Activated CD4-positive, CD25-positive, alpha-beta regulatory T cell treated with anti-CD3 and anti-CD28 coated beads, Interleukin-2, amount 50 U/mL, for 16 hours (primary cell): ENCODE data around the gene HDAC4.

Experiments used
- DNase-seq: peaks from one replicate; pipeline ENCODE4 v3.0.0-alpha.2; 2020; ENCODE audit warnings: low read depth, low spot score

The HDAC4 gene

DNA sequence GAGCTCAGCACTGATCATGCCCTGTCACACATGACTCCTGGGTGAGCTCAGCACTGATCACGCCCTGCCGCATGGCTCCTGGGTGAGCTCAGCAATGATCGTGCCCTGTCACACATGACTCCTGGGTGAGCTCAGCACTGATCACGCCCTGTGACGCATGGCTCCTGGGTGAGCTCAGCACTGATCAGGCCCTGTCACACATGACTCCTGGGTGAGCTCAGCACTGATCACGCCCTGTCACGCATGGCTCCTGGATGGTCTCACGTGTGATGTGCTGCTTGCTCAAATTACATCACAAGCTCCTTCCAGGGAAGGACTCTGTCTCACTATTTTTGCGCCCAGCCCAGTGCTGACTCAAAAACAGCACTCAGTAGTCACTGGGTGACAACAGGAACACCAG lies 258.0 kb downstream of the HDAC4 start:
- DNase-seq = no peak

DNA sequence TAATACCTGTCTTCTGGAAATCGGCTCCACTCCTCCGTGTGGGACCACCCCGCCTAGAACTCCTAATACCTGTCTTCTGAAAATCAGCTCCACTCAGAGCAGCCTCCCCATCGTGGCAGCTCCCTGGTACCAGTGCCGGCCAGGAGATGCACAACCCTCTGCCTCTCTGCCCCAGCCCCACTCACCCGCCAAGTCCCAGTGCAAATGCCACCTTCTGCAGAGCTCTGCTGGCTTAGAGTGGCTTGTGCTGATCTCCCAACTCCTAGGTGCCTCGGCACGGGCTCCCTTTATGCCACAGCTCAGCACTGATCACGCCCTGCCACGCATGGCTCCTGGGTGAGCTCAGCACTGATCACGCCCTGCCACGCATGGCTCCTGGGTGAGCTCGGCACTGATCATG lies 258.5 kb downstream of the HDAC4 start:
- DNase-seq = no peak

DNA sequence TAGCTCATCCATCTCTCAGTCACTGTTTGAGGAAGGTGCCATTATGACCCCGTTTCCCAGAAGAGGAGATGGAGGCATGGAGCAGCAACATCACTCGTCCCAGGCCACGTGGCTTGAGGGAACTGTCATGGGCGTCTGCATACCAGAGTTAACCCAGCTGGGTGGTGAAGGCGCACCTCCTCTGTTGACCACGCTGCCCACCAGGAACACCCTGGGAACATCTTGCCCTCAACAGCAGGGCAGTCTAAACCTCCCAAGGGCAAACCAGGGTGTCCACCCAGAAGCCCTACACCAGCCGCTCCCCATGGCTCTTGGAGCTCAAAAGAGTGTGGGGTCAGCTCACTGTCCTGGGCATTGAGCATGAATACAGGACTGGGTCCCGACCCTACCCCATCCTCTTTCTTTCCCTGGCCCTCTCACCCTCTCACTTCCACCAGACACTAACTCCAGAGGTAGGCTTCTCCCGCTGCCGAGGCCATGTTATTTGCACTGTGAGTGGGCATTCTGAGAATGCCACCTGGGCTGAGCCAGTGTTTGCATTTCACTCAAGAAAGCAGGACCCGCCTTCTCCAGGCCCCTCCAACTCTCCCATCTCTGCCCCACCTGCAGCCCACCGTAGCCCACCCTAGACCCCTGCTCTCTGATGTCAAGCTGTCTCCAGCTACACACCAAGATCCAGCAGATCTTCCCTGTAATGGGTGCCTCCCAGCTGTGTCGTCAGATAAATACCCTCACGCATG lies 259.6 kb downstream of the HDAC4 start:
- no peak for DNase-seq

DNA sequence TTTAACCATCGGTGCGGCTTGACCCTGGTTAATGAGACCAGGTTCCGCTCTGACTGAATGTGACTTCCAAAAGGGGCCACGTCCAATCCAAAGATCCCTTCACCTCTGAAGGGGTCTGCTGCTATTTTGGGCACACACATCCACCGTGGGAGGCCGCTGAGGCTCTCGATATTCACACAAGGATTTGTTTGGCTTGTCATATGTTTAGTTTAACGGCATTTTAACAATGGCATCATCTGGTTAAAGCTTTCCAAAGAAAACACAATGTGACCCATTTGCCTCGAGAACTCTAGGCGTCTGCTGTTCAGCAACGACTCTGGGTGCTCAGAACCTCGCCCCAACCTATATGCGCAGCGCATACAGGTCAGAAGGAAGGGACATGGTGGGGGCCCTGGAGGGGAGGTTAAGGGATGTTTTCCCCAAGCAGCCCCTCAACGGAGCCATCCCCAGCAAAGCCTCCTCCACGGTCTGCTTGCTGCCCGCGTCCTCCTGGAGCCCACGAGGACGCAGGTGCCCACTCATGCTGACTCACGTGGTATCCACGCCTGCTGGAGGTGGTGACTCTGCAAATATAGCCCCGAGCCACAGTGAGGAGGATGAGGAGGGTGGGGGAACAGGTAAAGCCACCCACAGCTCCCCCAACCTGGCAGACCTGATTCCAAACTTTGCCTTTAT lies 260.3 kb downstream of the HDAC4 start:
- DNase-seq = no peak

DNA sequence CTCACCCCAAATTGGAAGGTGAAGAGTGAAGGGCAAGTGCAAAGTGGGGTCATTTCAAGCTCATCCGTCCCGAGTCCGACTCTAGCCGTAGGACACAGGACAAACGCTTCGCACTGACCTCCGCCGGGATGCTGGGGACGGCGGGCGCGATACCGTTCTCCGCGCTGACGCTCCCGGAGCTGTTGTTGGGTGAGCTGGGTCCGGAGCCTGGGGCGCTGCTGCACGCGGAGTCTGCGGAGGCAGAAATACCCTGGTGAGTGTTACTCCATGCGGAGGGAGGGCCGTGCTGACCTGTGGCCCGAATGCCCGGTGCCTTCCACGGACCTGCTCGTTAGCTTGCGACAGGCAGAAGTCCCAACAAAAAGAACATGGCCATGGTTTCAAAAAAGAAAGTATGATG lies 261.3 kb downstream of the HDAC4 start:
- DNase-seq = no peak

DNA sequence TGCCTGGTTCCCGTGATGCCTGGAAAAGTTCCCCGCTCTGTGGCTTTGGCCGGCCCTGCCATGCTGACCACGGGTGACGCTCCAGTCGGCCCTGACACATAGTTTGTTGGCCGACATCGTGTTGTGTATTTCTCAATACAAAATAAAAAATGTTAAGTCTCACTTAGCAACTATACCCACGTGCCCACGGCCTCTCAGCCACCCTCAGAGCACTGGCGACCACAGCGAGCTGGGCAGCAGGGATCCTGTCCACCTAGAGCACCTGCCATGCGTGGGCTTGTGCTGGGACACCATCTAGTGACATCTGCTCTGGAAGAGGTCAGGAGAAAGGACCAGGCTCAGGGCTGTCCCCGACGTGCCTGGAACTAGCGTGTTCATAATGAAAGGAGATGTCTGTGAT lies 261.7 kb downstream of the HDAC4 start:
- DNase-seq = no peak

DNA sequence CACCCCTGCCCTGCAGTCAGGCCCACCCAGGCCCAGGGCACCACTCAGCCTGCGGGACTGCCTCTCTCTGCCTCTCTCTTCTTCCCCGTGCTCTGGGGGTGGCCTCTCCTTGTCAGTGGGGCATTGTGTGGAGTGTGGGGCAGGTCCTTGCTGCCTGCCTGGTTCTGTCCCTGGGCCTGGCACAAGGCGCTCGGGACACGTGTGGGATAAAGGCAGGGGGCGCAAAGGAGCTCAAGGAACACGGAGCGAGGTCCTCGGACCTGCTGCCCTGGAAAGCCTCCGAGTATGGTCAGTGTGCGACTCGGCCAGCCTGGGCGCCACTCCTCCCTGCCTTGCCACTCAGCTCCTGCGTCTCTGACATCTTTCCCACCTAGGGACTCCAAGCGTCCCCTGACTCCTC lies 262.2 kb downstream of the HDAC4 start:
- no peak for DNase-seq

DNA sequence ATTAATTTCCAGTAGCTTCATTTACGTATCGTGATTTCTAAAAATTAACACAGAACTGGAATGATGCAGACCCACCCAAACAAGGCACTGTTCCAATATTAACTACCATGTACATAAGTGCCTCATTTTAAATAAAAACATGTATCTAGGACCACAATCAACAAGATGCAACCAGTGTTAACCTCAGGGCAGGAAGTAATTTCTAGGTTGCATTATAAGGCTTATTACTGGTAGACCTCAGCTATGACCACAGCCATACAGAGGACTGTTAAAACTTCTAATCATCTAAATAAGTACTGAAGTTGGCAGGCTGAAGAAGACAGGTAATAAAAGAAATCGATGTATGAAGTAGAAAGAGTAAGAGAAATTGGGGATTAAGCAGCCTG lies 262.9 kb downstream of the HDAC4 start:
- no peak for DNase-seq

DNA sequence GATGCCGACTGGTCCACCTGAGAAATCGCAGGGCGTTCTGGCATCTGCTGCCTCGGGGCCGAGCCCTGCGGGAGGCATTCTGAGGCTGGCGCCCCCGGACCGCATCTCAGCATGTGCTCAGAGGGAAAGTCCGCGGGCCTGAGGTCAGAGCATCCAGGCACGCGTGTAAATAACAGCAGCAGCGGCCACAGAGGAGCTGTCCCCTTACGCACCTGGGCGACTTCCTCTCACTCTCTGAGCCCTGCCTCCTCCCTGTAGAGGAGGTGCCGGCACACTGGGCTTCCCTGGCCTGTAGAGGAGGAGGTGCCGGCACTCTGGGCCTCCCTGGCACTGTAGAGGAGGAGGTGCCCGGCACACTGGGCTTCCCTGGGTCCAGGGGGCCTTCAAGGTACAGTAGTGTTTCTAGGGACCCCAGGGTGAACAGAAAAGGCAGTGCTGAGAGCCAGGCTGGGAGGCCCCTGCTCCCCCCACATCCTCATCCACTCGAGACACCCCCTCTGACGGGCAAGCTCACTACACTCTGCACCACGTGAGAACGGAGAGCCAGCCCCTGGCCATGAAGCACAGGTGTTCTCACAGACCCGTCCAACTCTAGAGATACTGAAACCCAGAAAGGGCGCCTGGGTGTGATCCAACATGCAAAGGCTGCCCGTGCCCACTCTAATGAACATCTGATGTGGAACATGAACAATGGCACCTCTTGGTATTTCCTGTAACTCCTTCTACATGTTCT lies 263.5 kb downstream of the HDAC4 start:
- no peak for DNase-seq

DNA sequence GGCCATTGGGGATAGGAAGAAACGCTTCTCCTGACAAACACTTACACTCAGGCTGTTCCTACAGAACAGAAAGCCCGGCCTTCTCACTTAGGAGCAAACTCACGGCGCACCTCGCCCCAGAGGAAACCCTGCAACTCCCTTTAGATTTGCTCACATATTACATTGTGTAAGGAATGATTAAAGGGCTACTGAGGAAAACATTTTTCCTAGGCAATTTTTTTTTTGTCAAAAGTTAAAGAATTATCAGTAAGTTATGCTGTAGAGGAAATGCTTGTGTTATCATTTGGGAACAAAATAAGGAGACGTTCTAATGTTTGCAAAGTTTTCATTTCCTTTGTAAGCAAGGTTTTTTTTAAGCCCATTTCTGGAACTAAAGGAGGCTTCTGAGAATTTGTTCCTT lies 264.1 kb downstream of the HDAC4 start:
- DNase-seq = no peak

DNA sequence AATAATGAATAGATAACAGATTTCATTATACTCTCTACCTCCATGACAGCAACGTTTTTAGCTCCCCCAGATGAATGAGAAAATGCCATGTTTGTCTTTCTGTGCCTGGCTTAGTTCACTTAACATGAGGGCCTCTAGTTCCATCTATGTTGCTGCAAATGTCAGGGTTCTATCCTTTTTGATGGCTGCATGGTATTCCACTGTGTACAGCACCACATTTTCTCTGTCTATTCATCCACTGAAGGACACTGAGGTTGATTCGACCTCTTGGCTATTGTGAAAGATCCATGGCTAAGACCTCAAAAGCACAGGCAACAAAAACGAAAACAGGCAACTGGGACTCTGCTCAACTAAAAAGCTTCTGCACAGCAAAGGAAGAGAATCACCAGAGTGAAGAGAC lies 264.6 kb downstream of the HDAC4 start:
- no peak for DNase-seq

DNA sequence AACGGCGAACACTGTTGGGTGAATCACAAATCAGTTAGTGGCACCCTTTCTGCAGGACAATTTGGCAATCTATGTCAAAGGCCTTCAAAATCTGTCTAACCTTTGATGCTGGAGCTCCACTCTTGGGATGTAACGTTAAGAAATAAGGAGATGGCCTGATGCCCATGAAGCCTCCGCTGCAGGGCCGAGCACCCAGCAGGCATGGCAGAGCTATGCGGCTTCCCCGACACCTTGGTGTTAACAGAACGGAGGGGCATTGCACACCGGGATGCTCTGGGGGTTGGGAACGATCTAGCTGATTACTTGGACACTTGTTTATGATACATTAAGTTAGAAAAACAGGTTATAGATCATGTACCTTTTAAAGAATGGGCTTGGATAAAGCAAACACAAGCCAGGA lies 265.3 kb downstream of the HDAC4 start:
- DNase-seq = no peak

DNA sequence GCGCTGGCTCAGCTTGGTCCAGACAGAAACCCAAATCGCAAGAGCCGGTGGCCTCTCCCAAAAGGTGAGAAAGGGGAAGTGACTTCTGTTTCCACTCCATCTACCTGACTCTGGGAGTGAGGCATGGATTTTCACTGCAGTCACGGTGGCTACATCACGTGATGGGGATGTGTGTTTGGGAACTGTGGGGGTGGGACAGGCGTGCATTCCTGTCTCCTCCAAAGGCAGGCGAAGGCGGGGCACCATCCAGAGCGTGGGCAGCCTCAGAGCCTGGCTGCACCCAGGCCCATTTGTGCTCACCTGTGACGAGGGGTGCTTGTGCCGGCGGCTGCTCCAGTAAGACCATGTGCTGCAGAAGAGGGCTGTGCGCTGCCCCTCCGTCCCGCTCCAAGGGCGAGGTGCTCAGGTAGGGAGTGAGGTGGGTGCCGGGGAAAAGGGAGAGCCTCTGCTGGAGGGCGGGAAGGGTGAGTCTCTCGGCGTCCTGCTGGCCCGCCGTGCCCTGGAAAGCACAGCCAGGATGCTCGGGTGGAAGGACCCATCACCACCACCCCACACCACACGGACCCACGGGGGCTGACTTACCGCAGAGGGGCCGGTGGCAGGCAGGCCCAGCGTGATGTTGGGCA lies 266.8 kb downstream of the HDAC4 start:
- DNase-seq = no peak

DNA sequence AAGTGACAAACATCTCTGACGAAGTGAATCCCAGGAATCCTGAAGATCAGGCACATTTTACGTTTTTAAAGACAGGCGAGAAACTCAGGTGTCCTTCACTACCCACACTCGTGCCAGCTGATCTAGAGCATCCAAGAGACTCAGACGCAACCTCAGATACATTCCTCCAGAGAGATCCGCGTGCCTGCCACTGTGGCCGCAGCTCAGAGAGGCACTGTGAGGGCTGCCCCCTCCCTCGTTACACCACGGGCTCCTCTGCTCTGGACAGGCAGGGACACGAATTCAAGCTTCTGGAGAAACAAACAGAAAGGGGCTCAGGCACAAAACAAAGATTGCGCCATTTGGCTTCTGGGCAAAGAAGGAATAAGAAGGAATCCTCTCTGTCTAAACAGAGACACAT lies 268.0 kb downstream of the HDAC4 start:
- no peak for DNase-seq

DNA sequence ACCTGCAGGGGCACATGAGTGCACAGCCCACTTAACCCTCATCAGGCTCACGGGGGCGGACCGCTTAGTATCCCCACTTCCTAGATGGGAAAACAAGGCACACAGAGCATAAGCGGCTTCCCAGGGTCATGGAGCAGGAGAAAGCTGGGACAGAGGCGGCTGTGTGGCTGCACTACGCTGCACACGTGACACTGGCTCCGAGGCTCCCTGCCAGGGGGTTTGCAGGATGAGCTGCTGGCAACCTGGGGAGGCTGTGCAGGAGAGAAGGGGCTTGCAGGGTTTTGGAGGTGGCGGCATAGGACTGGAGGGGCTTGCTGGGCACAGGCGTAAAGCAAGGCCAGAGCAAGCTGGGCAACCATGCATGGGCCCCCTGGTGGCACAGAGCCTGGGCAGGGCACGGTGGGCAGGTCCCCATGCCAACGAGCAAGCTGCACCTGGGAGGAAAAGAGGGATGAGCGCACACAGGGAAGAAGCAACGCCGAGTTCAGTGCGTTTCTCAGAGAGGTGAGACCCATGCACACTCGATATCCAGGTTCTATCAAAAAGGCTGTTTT lies 268.6 kb downstream of the HDAC4 start:
- no peak for DNase-seq

DNA sequence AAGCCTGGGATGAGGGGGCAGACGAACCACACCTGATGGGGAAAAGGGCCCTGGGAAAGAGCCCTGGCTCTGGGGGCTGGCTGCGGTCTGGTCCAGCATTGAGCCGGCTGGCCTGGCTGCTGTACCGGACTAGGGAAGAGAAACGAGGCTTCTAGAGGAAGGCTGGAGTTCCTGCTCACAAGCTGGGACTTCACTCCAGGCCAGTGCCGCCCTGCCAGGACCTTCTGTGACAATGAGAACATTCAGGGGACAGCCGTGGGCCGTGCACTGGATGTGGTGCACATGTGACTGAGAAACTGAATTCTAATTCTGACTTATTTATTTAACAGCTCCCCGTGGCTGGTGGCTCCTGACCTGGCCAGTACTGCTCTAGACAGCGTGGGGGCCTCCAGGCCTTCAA lies 269.3 kb downstream of the HDAC4 start:
- no peak for DNase-seq

DNA sequence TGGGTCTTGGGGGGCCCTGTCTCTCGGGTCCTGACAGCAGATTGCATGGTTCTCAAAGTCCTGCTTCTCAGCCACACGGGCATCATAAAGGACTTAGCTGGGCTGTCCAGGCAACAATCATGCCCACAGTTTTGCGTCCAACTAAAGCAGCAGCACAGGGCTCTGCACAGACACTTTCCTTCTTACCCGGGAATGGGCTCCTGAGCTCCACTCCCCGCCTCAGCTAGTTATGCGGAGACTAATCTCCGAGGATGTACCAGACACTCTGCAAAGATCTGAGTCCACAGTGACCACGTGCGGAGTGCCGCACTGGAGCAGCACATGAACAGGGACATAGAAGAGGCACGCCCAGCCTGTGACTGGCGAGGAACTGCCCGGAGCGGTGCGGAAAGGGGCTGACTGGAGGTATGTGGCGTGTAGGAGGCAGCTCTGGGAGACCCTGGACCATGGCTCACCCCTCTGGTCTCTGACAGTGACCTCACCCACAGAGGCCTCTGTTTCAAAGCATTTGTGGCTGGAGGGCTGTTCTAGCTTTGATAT lies 270.0 kb downstream of the HDAC4 start:
- DNase-seq = no peak

DNA sequence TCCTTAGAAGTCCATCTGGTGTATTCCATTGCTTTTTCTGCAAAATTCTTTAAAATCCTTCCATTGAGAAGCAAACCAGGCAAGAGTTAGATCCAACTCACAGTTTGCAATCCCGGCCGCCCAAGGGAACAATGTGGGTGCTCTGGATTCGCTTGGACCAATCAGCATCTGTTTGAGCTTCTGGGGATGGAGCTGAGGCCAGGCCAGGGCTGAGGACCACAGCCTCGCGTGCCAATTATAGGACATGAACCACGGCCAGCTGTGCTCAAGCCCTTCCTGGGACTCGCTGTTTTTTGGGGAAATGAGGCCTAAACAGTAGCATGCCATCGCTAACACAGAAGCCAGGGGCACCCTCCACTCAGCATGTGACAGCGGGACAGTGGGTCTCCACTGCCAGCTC lies 270.8 kb downstream of the HDAC4 start:
- DNase-seq = no peak

DNA sequence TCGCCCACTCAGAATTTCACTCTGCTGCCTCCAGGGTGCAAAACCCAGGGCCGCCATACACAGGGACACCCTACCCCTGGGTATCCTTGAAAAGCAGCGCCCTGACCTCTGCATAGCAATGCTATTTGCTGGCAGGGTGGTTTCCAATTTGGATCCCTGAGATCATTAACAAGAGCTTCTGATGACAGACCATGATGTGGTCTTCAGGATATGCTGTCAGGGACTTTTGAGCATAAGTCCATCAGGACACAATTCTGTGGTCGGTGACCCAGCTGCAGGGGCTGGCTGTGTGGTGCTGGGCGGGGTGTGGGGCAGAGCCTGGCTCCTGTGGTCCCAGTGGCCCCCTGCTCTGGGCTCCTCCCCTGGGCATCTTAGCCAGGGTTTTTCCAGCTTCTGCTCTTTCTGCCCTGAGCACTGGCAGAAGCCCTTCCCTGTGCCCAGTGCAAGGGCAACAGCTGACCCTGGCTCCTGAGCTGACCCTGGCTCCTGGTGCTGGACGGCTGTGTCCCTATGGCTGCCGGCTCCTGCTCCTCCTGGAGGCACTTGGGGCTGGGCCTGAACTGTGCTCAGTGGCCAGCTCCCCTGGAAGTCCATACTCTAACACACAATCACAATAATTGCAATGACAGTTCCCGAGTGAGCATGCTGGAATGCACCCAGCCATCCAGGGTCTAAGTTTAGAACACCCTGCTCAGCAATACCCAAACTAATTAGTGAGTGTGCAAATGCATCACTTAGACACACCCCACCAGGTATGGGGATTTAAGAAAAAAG lies 271.5 kb downstream of the HDAC4 start:
- no peak for DNase-seq

DNA sequence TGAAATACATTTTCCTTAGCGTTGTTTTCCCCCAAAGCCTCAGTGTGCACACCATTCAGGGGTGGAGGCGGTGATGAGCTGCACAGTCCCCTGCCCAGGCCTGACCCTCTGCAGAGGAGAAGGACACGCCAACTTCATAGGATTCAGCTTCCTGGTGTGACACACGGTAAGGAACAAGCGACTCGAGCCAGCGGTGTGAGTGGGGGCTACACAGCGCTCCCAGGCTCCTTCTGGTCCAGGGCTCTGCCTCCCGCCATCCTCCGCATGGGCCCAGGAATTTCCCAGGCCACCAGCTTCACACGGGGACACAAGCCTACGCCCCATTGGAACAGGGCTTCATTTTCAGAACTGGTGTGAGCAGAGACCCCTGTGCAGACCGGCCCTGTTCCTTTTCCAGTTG lies 272.1 kb downstream of the HDAC4 start:
- no peak for DNase-seq

DNA sequence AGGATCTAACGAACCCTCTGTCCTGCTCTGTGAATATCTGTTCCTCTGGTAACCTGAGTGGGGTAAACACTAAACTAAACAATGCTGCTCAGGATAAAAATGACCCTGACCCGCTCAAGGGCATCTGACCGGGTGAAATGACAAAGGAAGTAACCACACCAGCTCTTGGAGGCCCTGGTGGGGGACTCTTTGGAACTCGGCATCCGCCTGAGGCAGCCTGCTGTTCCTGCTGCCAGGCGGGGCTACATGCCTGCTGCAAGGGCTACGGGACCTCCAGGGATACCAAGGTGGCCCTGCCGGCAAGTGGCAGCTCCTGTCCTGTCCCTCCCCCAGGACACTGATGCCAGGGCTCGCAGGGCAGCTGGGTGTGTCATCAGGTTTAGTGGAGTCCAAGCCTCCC lies 273.3 kb downstream of the HDAC4 start:
- DNase-seq = no peak
